Hepatocyte (in vitro differentiated cells): ENCODE data around the gene CMTM8. TPM values are rescaled to one million over a fixed set of nuclear protein-coding genes. Genes with fewer than 3 reads are reported as not detected.
"Not testable (repeated sequence)": the region's sequence is repeated elsewhere in the genome, so short reads cannot be mapped to it uniquely, and the experiment has no call there.

Experiments
- DNase-seq: peaks from one replicate; pipeline ENCODE4 v3.0.0-alpha.2; 2016; ENCODE audit warnings: low spot score
- H2AFZ ChIP-seq: fragments of 200-600 bp; sonication (generic); 2 replicates; pipeline ENCODE4 v1.6.0; 2016; ENCODE audit warnings: antibody characterized with exemption, mild to moderate bottlenecking
- H3K27ac ChIP-seq: fragments of 200-600 bp; sonication (generic); 2 replicates; pipeline ENCODE4 v1.5.1; 2016; ENCODE audit warnings: mild to moderate bottlenecking
- H3K27me3 ChIP-seq: fragments of 200-600 bp; sonication (generic); 2 replicates; pipeline ENCODE4 v1.6.1; 2016
- H3K36me3 ChIP-seq: fragments of 200-600 bp; sonication (generic); replicated peaks from 2 replicates; pipeline ENCODE4 v1.5.1; 2016; ENCODE audit warnings: low read depth; ENCODE audit not compliant: insufficient read depth
- H3K4me1 ChIP-seq: fragments of 200-600 bp; sonication (generic); 2 replicates; pipeline ENCODE4 v1.5.1; 2016; ENCODE audit warnings: mild to moderate bottlenecking, moderate library complexity; ENCODE audit not compliant: insufficient read depth
- H3K4me2 ChIP-seq: fragments of 200-600 bp; sonication (generic); 2 replicates; pipeline ENCODE4 v1.6.0; 2016
- H3K4me3 ChIP-seq: fragments of 200-600 bp; sonication (generic); 2 replicates; pipeline ENCODE4 v1.5.1; 2016; ENCODE audit warnings: mild to moderate bottlenecking
- H3K79me2 ChIP-seq: fragments of 200-600 bp; sonication (generic); 2 replicates; pipeline ENCODE4 v1.6.0; 2017; ENCODE audit warnings: mild to moderate bottlenecking
- H3K9me2 ChIP-seq: fragments of 200-600 bp; sonication (generic); replicated peaks from 2 replicates; pipeline ENCODE4 v1.6.0; 2017; ENCODE audit warnings: mild to moderate bottlenecking; ENCODE audit not compliant: insufficient read depth
- H3K9me3 ChIP-seq: fragments of 200-600 bp; sonication (generic); 2 replicates; pipeline ENCODE4 v1.5.1; 2016; ENCODE audit warnings: low read depth, mild to moderate bottlenecking
- H4K20me1 ChIP-seq: fragments of 200-600 bp; sonication (generic); 2 replicates; pipeline ENCODE4 v1.6.0; 2016; ENCODE audit warnings: mild to moderate bottlenecking; ENCODE audit not compliant: insufficient read depth, poor library complexity, severe bottlenecking
- CTCF ChIP-seq: fragments of 200-600 bp; sonication (generic); IDR thresholded peaks from 2 replicates; pipeline ENCODE4 v1.5.1; 2016; ENCODE audit warnings: antibody characterized with exemption, mild to moderate bottlenecking; ENCODE audit not compliant: poor library complexity
- EZH2 ChIP-seq: fragments of 200-600 bp; sonication (generic); IDR thresholded peaks from 2 replicates; pipeline ENCODE4 v1.6.1; 2016; ENCODE audit warnings: antibody characterized with exemption, mild to moderate bottlenecking, borderline replicate concordance
- EZH2phosphoT487 ChIP-seq: fragments of 200-600 bp; sonication (generic); IDR thresholded peaks from one replicate; pipeline ENCODE4 v1.6.1; 2018; ENCODE audit warnings: antibody characterized with exemption, mild to moderate bottlenecking, low read depth, moderate library complexity; ENCODE audit not compliant: unreplicated experiment, severe bottlenecking
- WGBS: methylation state at CpG from one replicate; pipeline ENCODE4 v1.1.6; 2016; ENCODE audit warnings: low lambda C conversion rate; ENCODE audit errors: missing lambda C conversion rate; 5-methylcytosine and 5-hydroxymethylcytosine counted together
- polyA plus RNA-seq: library from polyadenylated mRNA; unstranded; fragments of >200 nt; fragmentation: Nextera tagmentation; extraction: Ambion mirVana; gene quantifications from 2 replicates; pipeline ENCODE4 v1.2.1, GENCODE V29; 2016
- total RNA-seq: library from RNA; depleted of rRNA; stranded (reverse); fragments of >200 nt; gene quantifications from 2 replicates; pipeline ENCODE4 v1.2.3, GENCODE V29; 2014

Gene CMTM8
- total and polyA plus RNA-seq, 2 experiments from 2014 or later = 20.7 to 34.1 TPM

- Histone ChIP-seq H3K9me3 (no peaks in the 10 kb centered on the region), H3K79me2 (no peaks in the 10 kb centered on the region), H3K27ac (no peak overlapping the region), H3K9me2 (no peaks in the 10 kb centered on the region), H3K4me3 (no peak overlapping the region), H3K36me3 (no peaks in the 10 kb centered on the region), H2AFZ (no peak overlapping the region), H4K20me1 (no peaks in the 10 kb centered on the region), H3K27me3 (no peaks in the 10 kb centered on the region), H3K4me2 (no peak overlapping the region), H3K4me1 (no peaks in the 10 kb centered on the region)
- WGBS = 82% methylated on average over 3 of the region's 3 CpGs
- no peak for TF ChIP-seq CTCF
- no peak for DNase-seq
Observed at GRCh38 chr3:32222950-32223349, 15.5 kb upstream of the CMTM8 start.

GRCh38 chr3:32224016-32224516 lies 14.4 kb upstream of the CMTM8 start:
- Histone ChIP-seq H3K27me3 (no peaks in the 10 kb centered on the region), H3K27ac (no peak overlapping the region), H3K79me2 (no peaks in the 10 kb centered on the region), H3K36me3 (no peaks in the 10 kb centered on the region), H3K4me1 (no peaks in the 10 kb centered on the region), H2AFZ (no peak overlapping the region), H3K4me2 (no peak overlapping the region), H4K20me1 (no peaks in the 10 kb centered on the region), H3K9me2 (no peaks in the 10 kb centered on the region), H3K9me3 (no peaks in the 10 kb centered on the region), H3K4me3 (no peak overlapping the region)
- TF ChIP-seq EZH2phosphoT487 (no peak), CTCF (no peak), EZH2 (no peak)
- WGBS = 58% methylated on average over 5 of the region's 5 CpGs
- DNase-seq = no peak

GRCh38 chr3:32226875-32227500 lies 11.5 kb upstream of the CMTM8 start:
- TF ChIP-seq CTCF (no peak), EZH2 (no peak), EZH2phosphoT487 (no peak)
- Histone ChIP-seq H3K4me3 (no peak overlapping the region), H3K9me2 (no peaks in the 10 kb centered on the region), H3K4me2 (no peak overlapping the region), H3K27me3 (no peaks in the 10 kb centered on the region), H3K79me2 (no peaks in the 10 kb centered on the region), H2AFZ (no peak overlapping the region), H4K20me1 (no peaks in the 10 kb centered on the region), H3K27ac (no peak overlapping the region), H3K36me3 (no peaks in the 10 kb centered on the region), H3K9me3 (no peaks in the 10 kb centered on the region), H3K4me1 (no peaks in the 10 kb centered on the region)
- 96% methylated on average over 2 of the region's 2 CpGs for WGBS
- no peak for DNase-seq

GRCh38 chr3:32228743-32229142 lies 9.7 kb upstream of the CMTM8 start:
- H3K4me3 ChIP-seq, H3K9me3 ChIP-seq, H3K27me3 ChIP-seq, H2AFZ ChIP-seq, H3K4me2 ChIP-seq, H3K36me3 ChIP-seq, DNase-seq, H3K9me2 ChIP-seq, H3K79me2 ChIP-seq, H3K4me1 ChIP-seq, H3K27ac ChIP-seq, H4K20me1 ChIP-seq: not testable (repeated sequence)
- 85% methylated on average over 4 of the region's 4 CpGs for WGBS
